ENCODE data around the gene ZNF576.

Gene ZNF576

GRCh38 chr19:43605875-43606568, 9.6 kb downstream of the ZNF576 start:
- H2AFZ ChIP-seq (ENCODE audit: low read depth, low read length, severe bottlenecking), result no peak overlapping the region
- H4K20me1 ChIP-seq (ENCODE audit: low read depth, low read length), result no peaks in the 10 kb centered on the region
- no peak overlapping the region for H3K4me2 ChIP-seq (ENCODE audit: low read depth, low read length, poor library complexity, severe bottlenecking)
- no peaks in the 10 kb centered on the region for H3K27me3 ChIP-seq (ENCODE audit: low read length)
- H3K36me3 ChIP-seq (ENCODE audit: low read length), result no peaks in the 10 kb centered on the region
- no peaks in the 10 kb centered on the region for H3K9me2 ChIP-seq (replicated peaks; ENCODE audit: insufficient read depth, low read length)
- H3K27ac ChIP-seq (ENCODE audit: low read depth, low read length), result no peak overlapping the region
- H3K9me3 ChIP-seq (ENCODE audit: insufficient read depth, low read length), result no peaks in the 10 kb centered on the region
- no peak overlapping the region for H3K4me3 ChIP-seq (ENCODE audit: insufficient read depth, low read length, poor library complexity, severe bottlenecking)
- H3K79me2 ChIP-seq (ENCODE audit: insufficient read depth, low read length), result 0 out of 2 replicates have a peak, but pooled peaks cover 9% of the 10 kb centered on the region
- H3K9ac ChIP-seq (ENCODE audit: low read length), result no peak overlapping the region
- no peak for TF ChIP-seq EZH2phosphoT487 (conservative IDR thresholded peaks at IDR 0.05; ENCODE audit: low read length)
- TF ChIP-seq CTCF (IDR thresholded peaks at IDR 0.05; ENCODE audit: insufficient read depth, low read length, poor library complexity, severe bottlenecking), result no peak
- H3F3A ChIP-seq (ENCODE audit: insufficient read depth), result peaks cover 7% of the 10 kb centered on the region

DNA sequence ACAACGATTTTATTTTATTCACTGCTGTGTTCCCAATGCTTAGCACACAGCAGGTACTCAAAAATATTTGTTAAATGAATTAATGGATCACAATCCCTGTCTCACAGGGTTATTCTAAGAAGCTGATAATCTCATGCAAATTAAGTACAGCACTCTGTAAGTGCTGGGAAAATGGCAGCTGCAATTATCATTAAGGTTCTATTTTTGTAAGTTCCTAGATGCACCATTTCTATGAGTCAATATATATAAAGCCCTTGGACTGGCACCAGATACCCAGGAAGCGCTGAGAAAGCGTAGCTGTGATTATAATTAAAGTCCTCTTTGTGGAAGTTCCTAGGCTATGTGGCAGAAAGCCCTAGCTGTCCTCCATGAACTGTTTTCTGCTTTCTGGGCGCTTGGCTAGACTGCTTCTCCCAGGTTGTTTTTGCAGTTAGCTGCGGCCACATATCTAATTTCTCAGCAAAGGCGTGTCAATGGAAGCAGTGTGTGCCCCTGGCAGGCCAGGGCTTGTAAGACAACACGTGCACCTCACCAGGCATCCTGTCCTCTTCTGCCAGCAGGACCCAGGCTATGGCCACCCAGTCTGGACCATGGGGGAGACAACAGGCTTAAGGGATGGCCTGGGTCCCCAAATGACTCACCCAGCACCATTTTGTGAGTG, 10.3 kb downstream of the ZNF576 start:
- TF ChIP-seq EZH2phosphoT487 (conservative IDR thresholded peaks at IDR 0.05; ENCODE audit: low read length), result no peak
- TF ChIP-seq CTCF (IDR thresholded peaks at IDR 0.05; ENCODE audit: insufficient read depth, low read length, poor library complexity, severe bottlenecking), result no peak
- Histone ChIP-seq H3K9me2 (replicated peaks; ENCODE audit: insufficient read depth, low read length) (no peaks in the 10 kb centered on the region), H2AFZ (ENCODE audit: low read depth, low read length, severe bottlenecking) (no peak overlapping the region), H3F3A (ENCODE audit: insufficient read depth) (peaks cover under 1% of the 10 kb centered on the region; the same call in 1 of the 2 replicates), H3K27me3 (ENCODE audit: low read length) (no peaks in the 10 kb centered on the region), H3K9me3 (ENCODE audit: insufficient read depth, low read length) (no peaks in the 10 kb centered on the region), H3K79me2 (ENCODE audit: insufficient read depth, low read length) (0 out of 2 replicates have a peak, but pooled peaks cover 10% of the 10 kb centered on the region), H3K4me3 (ENCODE audit: insufficient read depth, low read length, poor library complexity, severe bottlenecking) (no peak overlapping the region), H4K20me1 (ENCODE audit: low read depth, low read length) (no peaks in the 10 kb centered on the region), H3K27ac (ENCODE audit: low read depth, low read length) (no peak overlapping the region), H3K4me2 (ENCODE audit: low read depth, low read length, poor library complexity, severe bottlenecking) (no peak overlapping the region), H3K36me3 (ENCODE audit: low read length) (no peaks in the 10 kb centered on the region), H3K9ac (ENCODE audit: low read length) (no peak overlapping the region)

- no peaks in the 10 kb centered on the region for H3K9me3 ChIP-seq (ENCODE audit: insufficient read depth, low read length)
- H3K79me2 ChIP-seq (ENCODE audit: insufficient read depth, low read length), result peaks cover 16% of the 10 kb centered on the region; the same call in 1 of the 2 replicates
- no peak overlapping the region for H3K4me2 ChIP-seq (ENCODE audit: low read depth, low read length, poor library complexity, severe bottlenecking)
- H4K20me1 ChIP-seq (ENCODE audit: low read depth, low read length), result no peaks in the 10 kb centered on the region
- no peaks in the 10 kb centered on the region; the same call in 1 of the 2 replicates for H3F3A ChIP-seq (ENCODE audit: insufficient read depth)
- no peak for TF ChIP-seq EZH2phosphoT487 (conservative IDR thresholded peaks at IDR 0.05; ENCODE audit: low read length)
- no peak for TF ChIP-seq CTCF (IDR thresholded peaks at IDR 0.05; ENCODE audit: insufficient read depth, low read length, poor library complexity, severe bottlenecking)
- no peak overlapping the region for H3K9ac ChIP-seq (ENCODE audit: low read length)
- H3K27me3 ChIP-seq (ENCODE audit: low read length), result no peaks in the 10 kb centered on the region
- H3K36me3 ChIP-seq (ENCODE audit: low read length), result no peaks in the 10 kb centered on the region
- H3K4me3 ChIP-seq (ENCODE audit: insufficient read depth, low read length, poor library complexity, severe bottlenecking), result no peak overlapping the region
- no peaks in the 10 kb centered on the region for H3K9me2 ChIP-seq (replicated peaks; ENCODE audit: insufficient read depth, low read length)
- no peak overlapping the region for H2AFZ ChIP-seq (ENCODE audit: low read depth, low read length, severe bottlenecking)
- H3K27ac ChIP-seq (ENCODE audit: low read depth, low read length), result no peak overlapping the region
Measured at GRCh38 chr19:43607238-43608205, 11.1 kb downstream of the ZNF576 start.

Data from SU-DHL-6 (cell line).